Fibroblast of skin of abdomen (primary cell): ENCODE measurements around the gene MUC6.

Experiments
- DNase-seq: peaks from one replicate; pipeline ENCODE4 v3.0.0-alpha.2; 2013

MUC6 gene

GRCh38 chr11:1008001-1008802 is 28.3 kb downstream of the MUC6 start:
- no peak for DNase-seq

- DNase-seq = no peak
These were observed 29.2 kb downstream of the MUC6 start for GRCh38 chr11:1007279-1007678.

- no peak for DNase-seq
These were observed 29.8 kb downstream of the MUC6 start for GRCh38 chr11:1006762-1007161.

GRCh38 chr11:1005928-1006327 is 30.6 kb downstream of the MUC6 start:
- peak; percentile 22 for DNase-seq

GRCh38 chr11:1003159-1003558 is 33.4 kb downstream of the MUC6 start:
- no peak for DNase-seq

GRCh38 chr11:1002406-1002984 is 34.0 kb downstream of the MUC6 start:
- no peak for DNase-seq

- DNase-seq = no peak
These were observed 34.7 kb downstream of the MUC6 start for GRCh38 chr11:1001617-1002405.

GRCh38 chr11:1000357-1001278 is 35.9 kb downstream of the MUC6 start:
- DNase-seq = no peak

- no peak for DNase-seq
These were observed 37.5 kb downstream of the MUC6 start for GRCh38 chr11:999009-999408.

- no peak for DNase-seq
These were observed 38.6 kb downstream of the MUC6 start for GRCh38 chr11:997907-998306.

- no peak for DNase-seq
These were observed 39.8 kb downstream of the MUC6 start for GRCh38 chr11:996681-997080.

- peak; percentile 14 for DNase-seq
These were observed 40.6 kb downstream of the MUC6 start for GRCh38 chr11:995752-996420.

- DNase-seq = no peak
These were observed 41.3 kb downstream of the MUC6 start for GRCh38 chr11:995044-995751.

GRCh38 chr11:993632-994167 is 42.8 kb downstream of the MUC6 start:
- no peak for DNase-seq

- DNase-seq = no peak
These were observed 43.9 kb downstream of the MUC6 start for GRCh38 chr11:992577-992976.

GRCh38 chr11:991711-992307 is 44.7 kb downstream of the MUC6 start:
- DNase-seq = no peak

GRCh38 chr11:991034-991433 is 45.5 kb downstream of the MUC6 start:
- DNase-seq = no peak

GRCh38 chr11:990101-990500 is 46.4 kb downstream of the MUC6 start:
- DNase-seq = no peak

GRCh38 chr11:987671-988070 is 48.8 kb downstream of the MUC6 start:
- no peak for DNase-seq

- no peak for DNase-seq
These were observed 49.6 kb downstream of the MUC6 start for GRCh38 chr11:986952-987305.
